Endometrial microvascular endothelial cells (primary cell): Measurements from ENCODE around the gene RNASEH1. TPM values are rescaled to one million over a fixed set of nuclear protein-coding genes. Genes with fewer than 3 reads are reported as not detected.
"Not testable (repeated sequence)": the region's sequence is repeated elsewhere in the genome, so short reads cannot be mapped to it uniquely, and the experiment has no call there.

ENCODE experiments used
- in situ Hi-C: cut with HindIII; loops from 2 replicates; pipeline ENCODE4 v1.10.0; 2017; ENCODE audit warnings: low sequenced_read_pairs, low pct_unique_long_range_greater_than_20kb; ENCODE audit errors: inconsistent ontology term
- total RNA-seq: library from RNA; depleted of rRNA; stranded (reverse); fragments of >200 nt; gene quantifications from one replicate; pipeline ENCODE4 v1.2.3, GENCODE V29; 2015; ENCODE audit errors: inconsistent ontology term

RNASEH1 gene
- total RNA-seq, 1 donor from 2014 or later = 43.2 TPM

- in situ Hi-C loops = no loop called here
Observed at GRCh38 chr2:3529316-3530025, 28.7 kb downstream of the RNASEH1 start.

DNA sequence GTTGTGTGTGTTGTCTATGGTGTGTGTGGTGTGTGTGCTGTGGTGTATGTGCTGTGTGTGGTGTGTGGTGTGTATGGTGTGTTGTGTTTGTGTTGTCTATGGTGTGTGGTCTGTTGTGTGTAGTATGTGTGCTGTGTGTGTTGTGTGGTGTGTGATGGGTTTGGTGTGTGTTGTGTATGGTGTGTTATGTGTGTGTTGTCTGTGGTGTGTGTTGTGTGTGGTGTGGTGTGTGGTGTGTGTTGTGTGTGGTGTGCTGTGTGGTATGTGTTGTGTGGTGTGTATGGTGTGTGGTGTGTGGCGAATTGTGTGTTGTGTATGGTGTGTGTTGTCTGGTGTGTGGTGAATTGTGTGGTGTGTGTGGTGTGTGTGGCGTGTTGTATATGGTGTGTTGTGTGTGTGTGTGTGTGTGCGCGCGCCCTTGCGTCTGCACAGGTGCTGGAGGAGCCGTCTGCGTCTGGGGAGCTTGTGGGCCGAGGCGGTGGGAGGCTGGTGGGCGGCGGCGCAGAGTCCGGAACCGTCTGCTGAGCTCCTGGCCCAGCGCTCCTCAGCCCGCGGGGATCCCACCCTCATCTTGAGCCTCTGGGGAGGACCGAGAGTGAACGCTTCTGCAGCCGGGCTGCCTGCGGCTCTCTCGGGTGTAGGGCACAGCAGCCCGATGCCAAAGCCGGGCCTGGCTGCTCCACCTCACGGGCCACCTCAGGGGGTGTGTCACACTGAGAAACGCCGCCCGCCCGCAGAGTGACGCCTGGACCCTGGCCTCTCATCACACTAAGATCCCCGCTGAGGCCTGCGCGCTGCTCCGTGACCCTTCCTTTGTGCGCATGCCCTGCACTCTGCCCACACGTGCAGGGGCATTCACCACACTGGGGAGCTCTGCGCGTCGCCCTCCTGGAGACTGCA, 30.0 kb downstream of the RNASEH1 start:
- in situ Hi-C loops = no loop called here

- in situ Hi-C loops = no loop called here
Observed at GRCh38 chr2:3526871-3527270, 31.3 kb downstream of the RNASEH1 start.

GRCh38 chr2:3523551-3524041, 34.5 kb downstream of the RNASEH1 start:
- in situ Hi-C loops = no loop called here

GRCh38 chr2:3522961-3523421, 35.1 kb downstream of the RNASEH1 start:
- in situ Hi-C loops = no loop called here

DNA sequence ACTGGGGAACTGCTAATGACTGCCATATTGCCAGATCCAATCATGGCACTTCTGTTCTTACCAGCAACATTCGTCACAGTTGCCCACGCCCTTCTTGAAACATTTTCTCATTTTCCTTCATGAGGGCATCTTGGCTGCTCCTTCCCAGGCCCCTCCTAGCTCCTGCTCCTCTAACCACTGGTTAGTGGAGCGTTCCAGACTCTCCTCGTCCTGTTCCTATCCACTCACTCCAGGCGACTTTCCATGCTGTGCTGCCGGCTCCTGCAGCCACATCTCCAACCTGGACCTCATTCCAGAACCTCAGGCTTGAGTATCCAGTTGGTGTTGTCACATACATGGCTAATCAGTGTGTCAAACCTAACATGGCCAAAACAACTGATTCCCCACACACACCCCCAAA, 37.5 kb downstream of the RNASEH1 start:
- in situ Hi-C loops = no loop called here

GRCh38 chr2:3519255-3520205, 38.6 kb downstream of the RNASEH1 start, which contains the start of gene ADI1:
ADI1 (minus strand) TSS chr2:3519531; CDS start chr2:3519487, 44 bp downstream.
- in situ Hi-C loops = no loop called here

DNA sequence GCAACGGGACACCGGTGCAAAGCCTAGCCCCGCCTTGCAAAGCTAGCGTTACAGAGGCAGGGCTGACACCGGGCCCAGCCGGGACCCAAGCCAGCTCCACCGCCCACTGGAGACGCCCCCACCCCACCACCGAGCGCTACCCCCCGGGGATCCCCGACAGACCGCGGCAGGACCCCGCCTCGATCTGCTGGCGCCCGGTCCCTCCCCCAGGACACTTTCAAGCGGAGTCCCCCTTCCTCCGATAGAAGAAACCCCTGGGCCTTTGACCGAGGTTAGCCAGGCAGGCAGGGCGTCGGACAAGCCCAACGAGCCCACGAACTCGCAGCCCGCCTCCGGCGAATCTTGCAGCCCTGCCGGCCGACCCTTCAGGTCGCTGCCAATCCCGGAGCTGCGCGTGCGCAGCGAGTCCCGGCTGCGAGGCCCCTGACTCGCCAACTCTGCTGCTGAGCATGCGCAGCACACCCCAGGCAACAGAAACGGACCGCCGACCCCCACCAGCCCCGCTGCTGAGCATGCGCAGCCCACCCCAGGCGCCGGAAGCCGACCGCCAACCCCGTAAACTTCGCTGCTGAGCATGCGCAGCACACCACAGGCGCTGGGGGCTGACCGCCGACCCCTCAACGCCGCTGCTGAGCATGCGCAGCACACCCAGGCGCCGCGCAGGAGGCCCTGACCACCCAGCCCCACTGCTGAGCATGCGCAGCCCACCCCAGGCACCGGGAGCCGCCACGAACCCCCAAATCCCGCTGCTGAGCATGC, 39.5 kb downstream of the RNASEH1 start:
- in situ Hi-C loops = no loop called here

DNA sequence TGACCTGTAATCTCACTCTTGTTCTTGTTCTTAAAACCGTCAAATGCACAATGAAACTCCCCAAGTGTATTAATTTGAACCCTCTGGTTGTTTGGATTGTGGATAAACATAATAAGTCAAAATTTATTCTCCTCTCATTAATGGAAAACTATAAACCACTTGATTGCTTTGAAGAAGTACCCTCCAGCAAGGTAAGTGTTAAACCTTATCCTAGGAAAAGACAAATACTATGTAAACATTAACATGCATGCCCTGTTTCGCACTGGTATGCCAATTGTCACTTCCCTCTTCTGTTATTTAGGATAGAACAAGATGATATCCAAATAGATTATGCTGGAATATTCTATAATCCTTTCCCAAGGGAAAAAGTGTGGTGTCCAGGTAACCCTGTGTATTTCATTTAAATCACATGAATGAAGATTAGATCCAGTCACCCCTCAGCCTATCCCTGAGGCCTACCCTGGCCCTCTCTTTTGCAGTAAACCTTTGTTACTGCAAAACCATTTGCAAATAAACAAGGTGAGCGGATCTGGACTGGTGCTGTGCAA, 40.1 kb downstream of the RNASEH1 start:
- in situ Hi-C loops = no loop called here

- in situ Hi-C loops = no loop called here
Observed at GRCh38 chr2:3516831-3517230, 41.3 kb downstream of the RNASEH1 start.

DNA sequence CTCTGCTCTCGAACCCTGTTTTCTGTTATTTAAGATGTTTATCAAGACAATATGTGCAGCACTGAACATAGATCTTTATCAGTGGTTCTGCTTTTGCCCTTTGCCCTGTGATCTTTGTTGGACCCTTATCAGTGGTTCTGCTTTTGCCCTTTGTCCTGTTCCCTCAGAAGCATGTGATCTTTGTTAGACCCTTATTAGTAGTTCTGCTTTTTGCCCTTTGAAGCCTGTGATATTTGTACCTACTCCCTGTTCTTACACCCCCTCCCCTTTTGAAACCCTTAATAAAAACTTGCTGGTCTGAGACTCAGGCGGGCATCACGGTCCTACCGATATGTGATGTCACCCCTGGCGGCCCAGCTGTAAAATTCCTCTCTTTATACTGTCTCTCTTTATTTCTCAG, 42.7 kb downstream of the RNASEH1 start:
- in situ Hi-C loops = not testable (repeated sequence)

DNA sequence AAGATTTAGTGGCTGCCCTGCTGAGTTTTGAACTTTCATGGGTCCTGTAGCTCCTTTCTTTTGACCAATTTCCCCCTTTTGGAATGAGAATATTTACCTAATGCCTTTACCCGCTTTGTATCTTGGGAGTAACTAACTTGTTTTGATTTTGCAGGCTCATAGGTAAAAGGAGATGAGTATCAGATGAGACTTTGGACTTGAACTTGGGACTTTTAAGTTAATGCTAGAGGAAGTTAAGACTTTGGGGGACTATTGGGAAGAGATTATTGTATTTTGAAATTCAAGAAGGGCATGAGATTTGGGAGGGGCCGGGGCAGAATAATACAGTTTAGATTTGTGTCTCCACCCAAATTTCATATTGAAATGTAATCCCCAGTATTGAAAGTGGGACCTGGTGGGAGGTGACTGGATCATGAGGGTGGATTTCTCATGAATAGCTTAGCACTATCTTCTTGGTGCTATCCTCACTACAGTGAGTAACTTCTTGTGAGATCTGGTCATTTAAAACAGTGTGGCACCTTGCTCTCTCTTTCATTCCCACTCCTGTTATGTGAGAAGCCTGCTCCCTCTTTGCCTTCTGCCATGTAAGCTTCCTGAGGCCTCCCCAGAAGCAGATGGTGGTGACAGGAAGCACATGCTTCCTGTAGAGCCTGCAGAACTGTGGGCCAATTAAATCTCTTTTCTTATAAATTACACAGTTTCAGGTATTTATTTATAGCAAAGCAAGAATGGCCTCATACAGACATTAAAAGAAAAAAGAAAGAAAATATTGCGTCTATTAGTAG, 44.9 kb downstream of the RNASEH1 start:
- in situ Hi-C loops = no loop called here

DNA sequence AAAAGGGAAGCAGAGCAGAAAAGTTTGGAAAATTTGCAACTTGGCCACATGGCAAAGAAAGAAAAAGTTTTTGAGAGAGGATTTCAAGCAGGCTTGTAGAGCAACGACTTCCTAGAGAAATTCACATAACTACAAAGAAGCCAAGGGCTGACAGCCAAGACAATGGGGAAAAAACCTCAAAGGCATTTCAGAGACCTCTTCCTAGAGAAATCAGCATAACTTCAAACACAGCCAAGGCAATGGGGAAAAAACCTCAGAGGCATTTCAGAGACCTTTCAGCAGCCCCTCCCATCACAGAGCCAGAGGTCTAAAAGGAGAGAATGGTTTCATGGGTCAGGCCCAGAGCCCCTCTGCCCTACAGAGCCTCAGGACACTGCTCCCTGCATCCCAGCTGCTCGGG, 46.0 kb downstream of the RNASEH1 start:
- in situ Hi-C loops = no loop called here

DNA sequence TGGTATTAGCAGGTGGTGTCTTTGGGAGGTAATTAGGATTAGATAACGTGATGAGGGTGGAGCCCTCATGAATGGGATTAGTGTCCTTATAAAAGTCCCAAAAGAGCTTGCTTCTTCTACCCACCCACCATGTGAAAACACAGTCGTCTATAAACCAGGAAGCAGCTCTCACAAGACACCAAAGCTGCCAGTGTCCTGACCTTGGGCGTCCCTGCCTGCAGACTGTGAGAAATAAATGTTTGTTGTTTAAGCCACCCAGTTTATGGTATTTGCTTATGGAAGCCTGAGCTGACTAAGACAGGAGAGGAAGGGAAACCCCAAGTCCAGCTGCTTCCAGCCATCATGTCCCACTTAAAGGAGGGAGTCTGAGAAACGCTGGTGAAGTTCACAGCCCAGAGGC, 52.4 kb downstream of the RNASEH1 start:
- in situ Hi-C loops = no loop called here

DNA sequence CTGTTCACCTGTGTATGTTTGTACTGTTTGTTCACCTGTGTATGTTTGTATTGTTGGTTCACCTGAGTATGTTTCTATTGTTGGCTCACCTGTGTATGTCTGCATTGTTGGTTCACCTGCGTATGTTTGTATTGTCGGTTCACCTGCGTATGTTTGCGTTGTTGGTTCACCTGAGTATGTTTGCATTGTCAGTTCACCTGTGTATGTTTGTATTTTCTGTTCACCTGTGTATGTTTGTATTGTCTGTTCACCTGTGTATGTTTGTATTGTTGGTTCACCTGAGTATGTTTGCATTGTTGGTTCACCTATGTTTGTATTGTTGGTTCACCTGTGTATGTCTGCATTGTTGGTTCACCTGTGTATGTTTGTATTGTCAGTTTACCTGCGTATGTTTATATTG, 53.4 kb downstream of the RNASEH1 start:
- in situ Hi-C loops = no loop called here

GRCh38 chr2:3503483-3503882, 54.6 kb downstream of the RNASEH1 start:
- in situ Hi-C loops = no loop called here

GRCh38 chr2:3503046-3503445, 55.1 kb downstream of the RNASEH1 start:
- in situ Hi-C loops = no loop called here
